Tibial nerve (tissue), 4 donors: ENCODE data around the gene SRP9.

Source experiments
- EP300 ChIP-seq, 2 donors: sonication (generic); formaldehyde crosslinking; IDR thresholded peaks; one replicate each; pipeline ENCODE4 v1.6.1; 2017; ENCODE audit warnings: antibody characterized with exemption in 2 of 2, mild to moderate bottlenecking in 1 of 2
- POLR2A ChIP-seq, 2 donors: fragments of 450-650 bp; IDR thresholded peaks; one replicate each; pipeline ENCODE4 v1.6.1; 2017; ENCODE audit warnings: antibody characterized with exemption in 2 of 2, mild to moderate bottlenecking in 2 of 2, moderate library complexity in 2 of 2
- TF ChIP-seq, protein P1 (sequence below), 5 experiments: fragments of 200-600 bp in 3 of 5; fragments of 450-650 bp in 2 of 5; sonication (generic) in 3 of 5; IDR thresholded peaks; one replicate each; pipeline ENCODE4 v1.5.1; 2016 to 2019; ENCODE audit warnings: antibody characterized with exemption in 5 of 5, mild to moderate bottlenecking in 3 of 5, moderate library complexity in 2 of 5

DNA sequence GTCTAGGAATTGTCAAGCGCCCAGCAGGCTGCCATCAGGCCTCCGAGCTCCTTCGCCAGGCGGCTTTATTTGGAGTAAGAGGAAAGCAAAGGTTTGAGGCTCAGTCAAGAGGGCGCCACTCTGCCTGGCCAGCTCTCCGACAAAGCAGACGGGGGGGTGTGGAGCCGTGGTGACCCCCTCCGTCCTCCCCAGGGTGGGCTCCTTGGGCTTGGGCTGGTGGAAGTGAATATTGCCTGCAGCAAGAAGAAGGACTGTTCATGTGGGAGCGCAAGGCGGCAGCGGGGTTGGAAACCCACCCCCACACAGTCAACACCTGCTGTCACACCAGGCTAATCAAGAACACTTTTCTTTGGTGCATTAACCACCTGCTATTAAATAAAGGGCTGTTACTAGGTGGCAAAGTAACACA is 46.9 kb downstream of the SRP9 start:
- TF ChIP-seq, protein P1, sequence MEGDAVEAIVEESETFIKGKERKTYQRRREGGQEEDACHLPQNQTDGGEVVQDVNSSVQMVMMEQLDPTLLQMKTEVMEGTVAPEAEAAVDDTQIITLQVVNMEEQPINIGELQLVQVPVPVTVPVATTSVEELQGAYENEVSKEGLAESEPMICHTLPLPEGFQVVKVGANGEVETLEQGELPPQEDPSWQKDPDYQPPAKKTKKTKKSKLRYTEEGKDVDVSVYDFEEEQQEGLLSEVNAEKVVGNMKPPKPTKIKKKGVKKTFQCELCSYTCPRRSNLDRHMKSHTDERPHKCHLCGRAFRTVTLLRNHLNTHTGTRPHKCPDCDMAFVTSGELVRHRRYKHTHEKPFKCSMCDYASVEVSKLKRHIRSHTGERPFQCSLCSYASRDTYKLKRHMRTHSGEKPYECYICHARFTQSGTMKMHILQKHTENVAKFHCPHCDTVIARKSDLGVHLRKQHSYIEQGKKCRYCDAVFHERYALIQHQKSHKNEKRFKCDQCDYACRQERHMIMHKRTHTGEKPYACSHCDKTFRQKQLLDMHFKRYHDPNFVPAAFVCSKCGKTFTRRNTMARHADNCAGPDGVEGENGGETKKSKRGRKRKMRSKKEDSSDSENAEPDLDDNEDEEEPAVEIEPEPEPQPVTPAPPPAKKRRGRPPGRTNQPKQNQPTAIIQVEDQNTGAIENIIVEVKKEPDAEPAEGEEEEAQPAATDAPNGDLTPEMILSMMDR (IDR thresholded peaks at IDR 0.05) = no peak
- no peak for TF ChIP-seq POLR2A (IDR thresholded peaks at IDR 0.05)
- no peak for TF ChIP-seq EP300 (IDR thresholded peaks at IDR 0.05)
